NCI-H2107 treated with DMSO at 0.1 percent for 48 hours (cell line): ENCODE measurements around the gene SLC19A3.
"Not testable (repeated sequence)": the region's sequence is repeated elsewhere in the genome, so short reads cannot be mapped to it uniquely, and the experiment has no call there.

Experiments used
- DNase-seq: peaks from one replicate; lab custom pipeline; 2025; ENCODE audit not compliant: unreplicated experiment; lab: John Stamatoyannopoulos, UW

SLC19A3 gene

GRCh38 chr2:227717687-227718567 lies at the start of gene SLC19A3:
Gene SLC19A3, minus strand, starts transcription at chr2:227718028. Its CDS starts 15,710 bp downstream, at chr2:227702318.
- no peak for DNase-seq

GRCh38 chr2:227766373-227766883 lies 48.6 kb upstream of the SLC19A3 start:
- DNase-seq: no peak

GRCh38 chr2:227765788-227766372 lies 48.1 kb upstream of the SLC19A3 start:
- DNase-seq: no peak

GRCh38 chr2:227761740-227762476 lies 44.1 kb upstream of the SLC19A3 start:
- no peak for DNase-seq

GRCh38 chr2:227759411-227760118 lies 41.7 kb upstream of the SLC19A3 start:
- DNase-seq: no peak

- not testable (repeated sequence) for DNase-seq
Observed at GRCh38 chr2:227756261-227756660, 38.4 kb upstream of the SLC19A3 start.

GRCh38 chr2:227748079-227748478 lies 30.3 kb upstream of the SLC19A3 start:
- DNase-seq: no peak

- no peak for DNase-seq
Observed at GRCh38 chr2:227745594-227745993, 27.8 kb upstream of the SLC19A3 start, which contains the start of gene SCYGR8. Gene SCYGR8, plus strand, starts transcription at chr2:227745894. Its CDS starts 0 bp downstream, at chr2:227745894.

- DNase-seq: not testable (repeated sequence)
Observed at GRCh38 chr2:227740705-227741104, 22.9 kb upstream of the SLC19A3 start.

- DNase-seq: no peak
Observed at GRCh38 chr2:227739351-227739750, 21.5 kb upstream of the SLC19A3 start.

GRCh38 chr2:227728035-227728434 lies 10.2 kb upstream of the SLC19A3 start, which contains the start of gene SCYGR7:
Gene SCYGR7, plus strand, starts transcription at chr2:227728335. Its CDS starts 0 bp downstream, at chr2:227728335.
- DNase-seq: no peak

GRCh38 chr2:227724394-227725039 lies 6.7 kb upstream of the SLC19A3 start, which contains the start of gene SCYGR6:
Gene SCYGR6, minus strand, starts transcription at chr2:227724757. Its CDS starts 0 bp downstream, at chr2:227724757.
- no peak for DNase-seq

GRCh38 chr2:227722821-227723220 lies 5.0 kb upstream of the SLC19A3 start:
- not testable (repeated sequence) for DNase-seq

GRCh38 chr2:227720680-227721079 lies 2.9 kb upstream of the SLC19A3 start:
- DNase-seq: no peak

- no peak for DNase-seq
Observed at GRCh38 chr2:227719641-227720040, 1.8 kb upstream of the SLC19A3 start.

GRCh38 chr2:227716501-227716900 lies 1.3 kb downstream of the SLC19A3 start:
- no peak for DNase-seq

GRCh38 chr2:227713291-227713690 lies 4.5 kb downstream of the SLC19A3 start:
- DNase-seq: no peak

- no peak for DNase-seq
Observed at GRCh38 chr2:227710986-227711385, 6.8 kb downstream of the SLC19A3 start.

- DNase-seq: no peak
Observed at GRCh38 chr2:227707390-227707789, 10.4 kb downstream of the SLC19A3 start.

GRCh38 chr2:227706859-227707258 lies 11.0 kb downstream of the SLC19A3 start:
- DNase-seq: no peak
